Stimulated activated CD8-positive, alpha-beta memory T cell treated with anti-CD3 and anti-CD28 coated beads, Interleukin-7, amount 100 ng/mL, for 24 hours (primary cell): ENCODE measurements around the gene FRMPD1.
"Not testable (repeated sequence)": the region's sequence is repeated elsewhere in the genome, so short reads cannot be mapped to it uniquely, and the experiment has no call there.

Experiments
- DNase-seq: peaks from one replicate; pipeline ENCODE4 v3.0.0-alpha.2; 2020; ENCODE audit warnings: low read depth

FRMPD1 gene

DNA sequence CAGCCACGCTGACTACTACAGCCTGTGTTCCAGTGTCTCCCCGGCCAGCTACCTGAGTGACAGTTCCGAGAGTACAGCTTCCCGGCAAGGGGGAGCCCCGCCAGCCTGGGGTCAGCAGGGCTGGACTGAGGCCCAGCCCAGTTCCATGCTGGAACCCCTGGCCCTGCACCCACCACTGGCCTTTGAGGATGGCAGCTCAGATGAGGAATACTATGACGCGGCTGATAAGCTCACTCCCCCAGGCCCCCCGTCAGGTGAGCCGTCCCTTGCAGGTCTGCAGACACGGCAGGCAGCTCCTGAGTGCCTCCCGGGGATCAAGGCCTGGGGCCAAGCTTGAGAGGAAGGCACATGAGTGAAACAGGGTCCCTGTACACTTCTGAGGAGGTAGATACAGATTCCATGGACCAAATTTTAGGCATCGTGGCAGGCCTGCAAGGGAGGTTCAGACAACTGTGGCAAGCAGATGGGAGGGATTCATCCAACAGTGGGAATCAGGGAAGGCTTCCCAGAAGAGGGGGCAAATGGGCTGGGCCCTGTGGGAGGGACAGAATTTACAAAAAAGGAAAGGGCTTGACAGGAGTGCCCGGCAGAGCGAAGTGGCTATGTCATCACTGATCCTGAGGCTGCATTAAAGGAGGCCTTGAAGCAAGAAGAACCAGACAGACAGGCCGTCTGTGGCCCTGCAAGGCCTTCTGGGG is 90.0 kb downstream of the FRMPD1 start:
- no peak for DNase-seq

GRCh38 chr9:37745970-37746369 is 95.2 kb downstream of the FRMPD1 start:
- no peak for DNase-seq

- DNase-seq: no peak
Observed at GRCh38 chr9:37746448-37747270, 95.9 kb downstream of the FRMPD1 start.

GRCh38 chr9:37747271-37747753 is 96.6 kb downstream of the FRMPD1 start:
- peak; percentile 32 for DNase-seq

DNA sequence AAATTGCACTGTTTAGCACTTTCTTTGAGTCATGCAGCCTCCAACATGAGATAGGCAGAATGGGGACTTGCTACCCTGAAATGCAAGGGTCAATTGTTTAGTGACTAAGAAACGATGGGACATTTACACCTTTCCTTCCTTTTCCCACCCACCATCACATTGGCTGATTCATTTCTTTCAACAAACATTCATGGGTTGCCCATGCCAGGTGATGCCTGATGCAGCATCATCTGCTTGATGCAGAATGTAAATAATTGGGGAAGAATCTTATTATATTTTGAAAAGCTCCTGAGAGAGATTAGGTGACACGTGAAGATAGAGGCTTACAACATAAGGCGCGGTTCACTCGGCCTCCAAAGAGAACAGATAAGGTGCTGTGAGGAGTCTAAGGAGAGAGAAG is 98.4 kb downstream of the FRMPD1 start:
- no peak for DNase-seq

DNA sequence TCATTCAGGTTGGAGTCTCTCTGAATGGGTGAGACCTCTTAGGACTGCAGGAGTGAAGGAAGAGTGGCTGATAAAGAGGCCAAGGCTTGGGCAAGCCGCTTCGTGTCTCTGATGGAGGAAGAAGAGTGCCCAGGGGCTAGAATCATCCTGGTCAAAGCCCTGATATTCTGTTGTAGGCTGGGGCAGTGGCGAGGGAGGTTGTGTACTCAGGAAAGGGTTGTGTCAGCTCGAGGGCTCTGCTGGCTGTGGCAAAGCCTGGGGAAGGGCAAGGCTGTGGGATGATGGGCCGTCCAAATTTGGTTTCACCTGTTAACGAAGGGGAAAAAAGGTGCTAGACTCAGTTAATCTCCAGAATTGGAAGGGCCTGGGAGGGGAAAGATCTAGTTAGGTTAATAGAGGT is 100.4 kb downstream of the FRMPD1 start:
- no peak for DNase-seq

DNA sequence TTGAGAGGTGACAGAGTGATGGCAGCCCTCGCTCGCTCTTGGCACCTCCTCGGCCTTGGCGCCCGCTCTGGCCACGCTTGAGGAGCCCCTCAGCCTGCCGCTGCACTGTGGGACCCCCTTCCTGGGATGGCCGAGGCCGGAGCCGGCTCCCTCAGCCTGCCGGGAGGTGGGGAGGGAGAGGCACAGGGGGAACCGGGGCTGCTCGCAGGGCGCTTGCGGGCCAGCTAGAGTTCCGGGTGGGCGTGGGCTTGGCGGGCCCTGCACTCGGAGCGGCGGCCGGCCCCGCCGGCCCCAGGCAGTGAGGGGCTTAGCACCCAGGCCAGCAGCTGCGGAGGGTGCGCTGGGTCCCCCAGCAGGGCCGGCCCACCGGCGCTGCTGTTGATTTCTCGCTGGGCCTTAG is 101.0 kb downstream of the FRMPD1 start:
- not testable (repeated sequence) for DNase-seq

DNA sequence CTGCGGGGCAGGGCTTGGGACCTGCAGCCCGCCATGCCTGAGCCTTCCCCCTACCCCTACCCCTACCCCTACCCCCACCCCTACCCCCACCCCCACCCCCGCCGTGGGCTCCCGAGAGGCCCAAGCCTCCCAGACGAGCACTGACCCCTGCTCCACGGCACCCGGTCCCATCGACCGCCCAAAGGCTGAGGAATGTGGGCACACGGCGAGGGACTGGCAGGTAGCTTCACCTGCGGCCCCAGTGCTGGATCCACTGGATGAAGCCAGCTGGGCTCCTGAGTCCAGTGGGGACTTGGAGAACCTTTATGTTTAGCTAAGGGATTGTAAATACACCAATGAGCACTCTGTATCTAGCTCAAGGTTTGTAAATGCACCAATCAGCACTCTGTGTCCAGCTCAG is 101.4 kb downstream of the FRMPD1 start:
- DNase-seq: not testable (repeated sequence)

DNA sequence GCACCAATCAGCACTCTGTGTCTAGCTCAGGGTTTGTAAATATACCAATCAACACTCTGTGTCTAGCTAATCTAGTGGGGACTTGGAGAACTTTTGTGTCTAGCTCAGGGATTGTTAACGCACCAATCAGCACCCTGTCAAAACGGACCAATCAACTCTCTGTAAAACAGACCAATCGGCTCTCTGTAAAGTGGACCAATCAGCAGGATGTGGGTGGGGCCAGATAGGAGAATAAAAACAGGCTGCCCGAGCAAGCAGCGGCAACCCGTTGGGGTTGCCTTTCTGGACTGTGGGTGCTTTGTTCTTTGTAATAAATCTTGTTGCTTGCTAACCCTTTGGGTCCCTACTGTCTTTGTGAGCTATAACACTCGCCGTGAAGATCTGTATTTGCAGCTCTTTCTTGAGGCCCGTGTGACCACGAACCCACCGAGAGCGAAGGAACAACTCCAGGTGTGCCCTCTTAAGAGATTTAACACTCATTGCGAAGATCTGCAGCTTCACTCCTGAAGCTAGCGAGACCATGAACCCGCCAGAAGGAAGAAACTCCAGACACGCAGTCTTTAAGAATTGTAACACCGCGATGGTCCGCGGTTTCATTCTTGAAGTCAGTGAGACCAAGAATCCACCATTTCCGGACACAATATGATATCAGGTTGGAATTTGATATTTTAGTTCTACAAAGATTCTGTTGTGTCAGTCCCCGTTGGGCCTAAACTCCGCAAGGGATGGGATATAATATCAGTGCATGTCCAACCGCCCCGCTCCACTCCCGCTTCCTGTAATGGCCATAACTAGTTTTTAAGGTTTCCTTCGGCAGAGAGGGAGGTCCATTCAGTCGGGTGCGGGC is 102.1 kb downstream of the FRMPD1 start:
- no peak for DNase-seq

- DNase-seq: peak; percentile 49
Observed at GRCh38 chr9:37753489-37754190, 102.9 kb downstream of the FRMPD1 start, which contains the start of gene TRMT10B. Gene TRMT10B, plus strand, starts transcription at chr9:37753805. Its CDS starts 8,127 bp downstream, at chr9:37761932.

GRCh38 chr9:37758747-37759146 is 108.0 kb downstream of the FRMPD1 start:
- DNase-seq: no peak

DNA sequence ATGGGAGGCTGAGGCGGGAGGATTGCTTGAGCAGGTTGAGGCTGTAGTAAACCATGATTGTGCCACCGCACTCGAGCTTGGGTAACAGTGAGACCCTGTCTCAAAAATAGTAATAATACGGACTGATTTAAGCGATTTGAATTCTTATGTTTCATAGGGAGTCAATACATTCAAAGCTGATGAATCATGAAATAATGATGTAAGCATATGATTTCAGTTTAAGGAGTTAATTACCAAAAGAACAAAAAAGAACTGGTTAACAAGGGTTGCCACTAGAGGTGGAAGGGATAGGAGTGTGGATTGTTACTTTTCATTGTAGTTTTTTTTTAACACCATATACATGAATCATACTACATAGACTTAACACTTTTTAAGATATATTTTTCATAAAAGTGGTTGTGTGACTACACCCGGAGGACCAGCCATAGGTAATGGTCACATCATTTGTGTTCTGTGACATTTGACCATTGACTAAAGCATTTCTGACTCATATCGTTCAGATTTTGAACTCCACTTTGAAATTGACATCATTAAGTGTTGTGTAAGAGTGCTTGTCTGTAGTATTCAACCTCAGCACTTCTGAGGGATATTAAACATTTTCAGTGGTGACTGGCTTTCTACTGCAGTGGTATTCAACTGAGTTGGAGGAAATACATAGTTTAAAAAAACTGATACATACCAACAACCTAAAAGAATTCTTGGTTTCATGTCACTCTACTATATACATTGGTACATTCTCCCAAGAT is 109.8 kb downstream of the FRMPD1 start:
- DNase-seq: no peak

- no peak for DNase-seq
Observed at GRCh38 chr9:37761511-37761910, 110.8 kb downstream of the FRMPD1 start.

DNA sequence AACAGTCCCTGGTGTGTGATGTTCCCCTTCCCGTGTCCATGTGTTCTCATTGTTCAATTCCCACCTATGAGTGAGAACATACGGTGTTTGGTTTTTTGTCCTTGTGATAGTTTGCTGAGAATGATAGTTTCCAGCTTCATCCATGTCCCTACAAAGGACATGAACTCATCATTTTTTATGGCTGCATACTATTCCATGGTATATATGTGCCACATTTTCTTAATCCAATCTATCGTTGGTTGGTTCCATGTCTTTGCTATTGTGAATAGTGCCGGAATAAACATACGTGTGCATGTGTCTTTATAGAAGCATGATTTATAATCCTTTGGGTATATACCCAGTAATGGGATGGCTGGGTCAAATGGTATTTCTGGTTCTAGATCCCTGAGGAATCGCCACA is 114.5 kb downstream of the FRMPD1 start:
- not testable (repeated sequence) for DNase-seq

GRCh38 chr9:37769306-37769705 is 118.6 kb downstream of the FRMPD1 start:
- DNase-seq: no peak

GRCh38 chr9:37769995-37770394 is 119.2 kb downstream of the FRMPD1 start:
- DNase-seq: no peak

GRCh38 chr9:37775216-37775919 is 124.6 kb downstream of the FRMPD1 start:
- no peak for DNase-seq

GRCh38 chr9:37776328-37776727 is 125.6 kb downstream of the FRMPD1 start:
- DNase-seq: no peak

DNA sequence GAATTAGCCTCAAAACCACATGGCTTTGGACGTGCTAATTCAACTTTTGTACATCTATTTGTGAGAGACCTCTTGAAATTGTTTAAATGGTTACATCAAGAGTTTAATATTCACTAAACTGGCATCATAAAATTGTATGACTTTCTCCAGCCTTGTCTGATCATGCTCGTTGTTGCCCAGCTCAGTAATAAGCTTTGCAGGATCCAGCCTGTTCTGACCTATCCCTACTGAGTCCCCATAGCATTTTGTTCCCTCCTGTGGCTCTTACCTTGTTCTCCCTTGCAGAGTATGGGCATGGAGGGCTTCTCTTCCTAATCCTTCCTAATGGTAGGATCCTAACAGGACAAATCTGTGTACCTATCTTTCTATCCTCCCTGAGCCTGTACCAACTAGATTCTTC is 127.8 kb downstream of the FRMPD1 start:
- no peak for DNase-seq

DNA sequence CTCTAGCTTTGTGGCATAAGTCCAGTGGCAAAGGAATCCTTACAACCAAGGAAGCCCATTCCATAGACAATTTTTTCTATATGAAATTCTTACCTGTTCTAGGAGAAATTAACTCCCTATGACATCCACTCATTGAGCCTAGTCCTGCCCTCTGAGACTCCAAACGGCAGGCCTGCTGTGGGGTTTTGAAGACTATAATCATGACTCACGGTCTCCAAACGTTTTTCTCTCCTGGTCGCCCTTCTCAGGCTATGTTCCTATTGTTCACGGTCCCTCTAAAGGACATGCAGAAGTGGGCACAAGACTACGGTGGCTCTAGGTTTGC is 133.5 kb downstream of the FRMPD1 start:
- DNase-seq: no peak
